ENCODE measurements around the gene KDM3B.

DNA sequence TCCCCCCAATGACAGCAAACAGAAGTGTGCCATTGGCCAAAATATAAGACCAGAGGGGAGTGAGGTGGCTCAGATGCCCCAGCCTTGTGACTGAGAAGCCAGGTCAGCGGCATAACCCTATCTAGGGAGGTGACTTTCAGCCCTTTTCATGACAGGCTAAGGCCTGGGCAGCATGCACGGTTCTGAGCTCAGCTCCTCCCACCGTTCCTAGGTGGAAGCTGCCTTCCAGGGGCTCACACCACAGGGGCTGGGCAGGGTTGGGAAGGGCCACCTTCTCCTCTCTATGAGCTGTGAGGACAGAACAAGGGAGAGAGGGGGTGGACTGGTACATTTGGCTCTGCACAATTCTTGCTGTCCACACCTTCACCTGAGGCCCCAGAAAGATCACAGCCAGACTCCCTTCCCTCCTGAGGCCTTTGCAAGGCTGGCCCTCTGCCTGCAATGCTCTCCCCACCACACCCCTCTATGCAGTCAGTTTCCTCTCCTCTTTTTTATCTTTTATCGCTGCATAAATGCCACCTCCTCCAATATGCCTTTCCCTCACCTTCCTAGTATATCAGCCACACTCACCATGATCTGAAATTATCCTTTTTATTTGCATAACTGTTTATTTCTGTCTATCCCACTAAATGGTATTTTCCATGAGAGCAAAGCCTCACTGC lies 107.7 kb downstream of the KDM3B start:
- TF ChIP-seq TAF1 (IDR thresholded peaks at IDR 0.05; ENCODE audit: low read depth, low read length) (no peak), JUN (IDR thresholded peaks at IDR 0.05; ENCODE audit: low read depth, low read length) (no peak), JUND (IDR thresholded peaks at IDR 0.05; ENCODE audit: low read length) (no peak), SIX5 (IDR thresholded peaks at IDR 0.05; ENCODE audit: low read depth, low read length) (no peak), CTCF (IDR thresholded peaks at IDR 0.05; ENCODE audit: control extremely low read depth in 1 of 3, insufficient read depth in 1 of 3, low read depth in 1 of 3, low read length in 3 of 3) (no peak), TBP (IDR thresholded peaks at IDR 0.05; ENCODE audit: low read depth, low read length) (no peak), CREB1 (IDR thresholded peaks at IDR 0.05) (no peak), EZH2 (IDR thresholded peaks at IDR 0.05; ENCODE audit: low read depth, low read length, severe bottlenecking) (no peak), SP1 (IDR thresholded peaks at IDR 0.05; ENCODE audit: low read depth, low read length) (no peak), EP300 (IDR thresholded peaks at IDR 0.05; ENCODE audit: borderline replicate concordance in 1 of 2, low read depth in 2 of 2, low read length in 2 of 2) (no peak), TAF7 (optimal IDR thresholded peaks at IDR 0.05; ENCODE audit: borderline replicate concordance, low read depth, low read length) (no peak), RFX5 (IDR thresholded peaks at IDR 0.05; ENCODE audit: borderline replicate concordance, low read depth, low read length) (no peak), SIN3A (conservative IDR thresholded peaks at IDR 0.05 in 1 of 2, IDR thresholded peaks at IDR 0.05 in 1 of 2; ENCODE audit: low read depth in 1 of 2, low read length in 2 of 2) (no peak), HDAC6 (IDR thresholded peaks at IDR 0.05; ENCODE audit: low read depth, low read length) (no peak)

Data from H1 (cell line).